Tibial artery (tissue), 4 donors: ENCODE results near the gene SPAG5.

Experiments used
- DNase-seq, 2 donors: peaks; one replicate each; pipeline ENCODE4 v3.0.0-alpha.2; 2019
- H3K27ac ChIP-seq, 2 donors: fragments of 200-600 bp; sonication (generic) in 1 of 2; 1 replicate in 1 of 2; 2 replicates in 1 of 2; pipeline ENCODE4 v1.5.1; 2018 to 2019; ENCODE audit warnings: mild to moderate bottlenecking in 1 of 2
- H3K27me3 ChIP-seq, 2 donors: fragments of 200-600 bp; sonication (generic) in 1 of 2; one replicate each; pipeline versions ENCODE4 v1.5.1 to v1.6.0; 2016 to 2019
- H3K36me3 ChIP-seq, 3 donors: fragments of 200-600 bp; sonication (generic) in 2 of 3; one replicate each; pipeline ENCODE4 v1.5.1; 2016 to 2019; ENCODE audit warnings: mild to moderate bottlenecking in 2 of 3
- H3K4me1 ChIP-seq, 4 donors: fragments of 200-600 bp; sonication (generic) in 2 of 4; 1 replicate in 3 of 4; 2 replicates in 1 of 4; pipeline ENCODE4 v1.5.1; 2016 to 2019
- H3K4me3 ChIP-seq, 2 donors: fragments of 200-600 bp; sonication (generic) in 1 of 2; 1 replicate in 1 of 2; 2 replicates in 1 of 2; pipeline ENCODE4 v1.5.1; 2018 to 2019; ENCODE audit warnings: mild to moderate bottlenecking in 2 of 2
- H3K9me3 ChIP-seq, 3 donors: fragments of 200-600 bp; sonication (generic) in 1 of 3; one replicate each; pipeline ENCODE4 v1.5.1; 2016 to 2019
- intact Hi-C: fragments of 100-400 bp; cut with DNase I; formaldehyde crosslinking; loops from one replicate; pipeline ENCODE4 v1.15.0; 2023; ENCODE audit warnings: low total_unique reads
- TF ChIP-seq, protein P1 (sequence below), 2 experiments: fragments of 200-600 bp in 1 of 2; fragments of 450-650 bp in 1 of 2; IDR thresholded peaks; one replicate each; pipeline ENCODE4 v1.5.1; 2017 to 2019; ENCODE audit warnings: antibody characterized with exemption in 2 of 2, mild to moderate bottlenecking in 1 of 2, moderate library complexity in 1 of 2

SPAG5 gene

GRCh38 chr17:28545787-28546415 lies 52.9 kb downstream of the SPAG5 start:
- DNase-seq: no peak
- TF ChIP-seq, protein P1, sequence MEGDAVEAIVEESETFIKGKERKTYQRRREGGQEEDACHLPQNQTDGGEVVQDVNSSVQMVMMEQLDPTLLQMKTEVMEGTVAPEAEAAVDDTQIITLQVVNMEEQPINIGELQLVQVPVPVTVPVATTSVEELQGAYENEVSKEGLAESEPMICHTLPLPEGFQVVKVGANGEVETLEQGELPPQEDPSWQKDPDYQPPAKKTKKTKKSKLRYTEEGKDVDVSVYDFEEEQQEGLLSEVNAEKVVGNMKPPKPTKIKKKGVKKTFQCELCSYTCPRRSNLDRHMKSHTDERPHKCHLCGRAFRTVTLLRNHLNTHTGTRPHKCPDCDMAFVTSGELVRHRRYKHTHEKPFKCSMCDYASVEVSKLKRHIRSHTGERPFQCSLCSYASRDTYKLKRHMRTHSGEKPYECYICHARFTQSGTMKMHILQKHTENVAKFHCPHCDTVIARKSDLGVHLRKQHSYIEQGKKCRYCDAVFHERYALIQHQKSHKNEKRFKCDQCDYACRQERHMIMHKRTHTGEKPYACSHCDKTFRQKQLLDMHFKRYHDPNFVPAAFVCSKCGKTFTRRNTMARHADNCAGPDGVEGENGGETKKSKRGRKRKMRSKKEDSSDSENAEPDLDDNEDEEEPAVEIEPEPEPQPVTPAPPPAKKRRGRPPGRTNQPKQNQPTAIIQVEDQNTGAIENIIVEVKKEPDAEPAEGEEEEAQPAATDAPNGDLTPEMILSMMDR (IDR thresholded peaks at IDR 0.05): no peak
- peaks cover 0 to 14% (median 3%) of the 10 kb centered on the region in 3 donors for H3K36me3 ChIP-seq
- no peak overlapping the region for H3K4me3 ChIP-seq
- H3K27me3 ChIP-seq: no peaks in the 10 kb centered on the region
- intact Hi-C loops: no loop called here
- H3K9me3 ChIP-seq: no peaks in the 10 kb centered on the region
- H3K27ac ChIP-seq: no peak overlapping the region
- H3K4me1 ChIP-seq: peaks cover 0 to 6% (median under 1%) of the 10 kb centered on the region in 4 donors

DNA sequence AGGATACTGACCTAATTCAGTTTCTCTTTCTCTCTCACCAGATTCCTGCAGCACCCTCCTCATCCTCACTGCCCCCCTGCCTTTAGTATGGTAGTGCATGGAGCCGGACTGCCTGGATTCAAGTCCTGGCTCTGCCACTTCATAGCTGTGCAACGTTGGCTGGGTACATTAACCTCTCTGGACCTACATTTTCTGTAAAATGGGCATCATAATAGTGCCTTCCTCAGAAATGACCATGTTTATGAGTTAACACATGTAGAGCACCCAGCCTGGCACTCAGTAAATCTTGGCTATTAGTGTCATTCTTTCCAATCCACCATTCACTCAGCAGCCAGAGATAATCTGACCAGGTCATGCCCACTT lies 53.7 kb downstream of the SPAG5 start:
- DNase-seq: no peak
- intact Hi-C loops: no loop called here
- peaks cover 0 to 14% (median 3%) of the 10 kb centered on the region in 3 donors for H3K36me3 ChIP-seq
- H3K9me3 ChIP-seq: no peaks in the 10 kb centered on the region
- no peak overlapping the region for H3K27ac ChIP-seq
- no peak overlapping the region for H3K4me3 ChIP-seq
- TF ChIP-seq, protein P1 (IDR thresholded peaks at IDR 0.05): no peak
- no peaks in the 10 kb centered on the region for H3K27me3 ChIP-seq
- peaks cover 0 to 5% (median 0%) of the 10 kb centered on the region in 4 donors for H3K4me1 ChIP-seq

DNA sequence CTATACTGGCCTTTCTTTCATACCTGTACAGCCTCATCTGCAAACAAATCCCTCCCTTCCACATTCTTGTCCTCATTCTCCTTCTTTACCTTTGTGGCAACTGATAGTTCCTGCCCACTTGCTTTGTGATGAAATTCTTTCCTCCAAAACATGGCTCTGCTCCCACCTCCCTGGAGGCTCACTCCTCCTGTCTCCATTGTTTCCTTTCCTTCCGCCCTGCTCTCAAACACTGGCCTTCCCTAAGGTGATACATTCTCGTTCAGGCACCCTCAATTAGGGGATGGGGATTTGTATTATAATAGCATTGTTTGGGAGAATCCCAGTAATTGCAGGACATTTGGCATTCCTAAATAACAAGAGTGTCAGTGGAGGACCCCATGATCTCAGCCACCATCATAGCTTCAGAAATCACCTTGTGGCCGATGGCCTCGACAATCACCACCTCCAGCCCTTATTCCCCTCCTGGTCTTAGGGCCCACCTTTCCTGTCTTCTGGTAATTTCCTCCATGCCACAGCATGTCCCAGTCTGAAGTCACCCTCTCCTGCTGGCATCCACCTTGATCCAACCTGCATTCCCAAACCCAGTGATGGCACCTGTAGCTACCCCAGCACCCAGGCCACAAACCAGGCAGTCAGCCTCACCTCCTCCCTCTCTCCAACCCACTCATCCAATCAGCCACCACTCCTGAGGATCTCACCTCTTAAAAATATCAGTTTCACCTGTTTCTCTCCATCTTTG lies 54.3 kb downstream of the SPAG5 start:
- TF ChIP-seq, protein P1 (IDR thresholded peaks at IDR 0.05): no peak
- no peaks in the 10 kb centered on the region for H3K9me3 ChIP-seq
- H3K27me3 ChIP-seq: peaks cover 0 to 3% of the 10 kb centered on the region in 2 donors
- no peak overlapping the region for H3K4me3 ChIP-seq
- intact Hi-C loops: no loop called here
- no peaks in the 10 kb centered on the region for H3K4me1 ChIP-seq
- peaks cover 0 to 14% (median 3%) of the 10 kb centered on the region in 3 donors for H3K36me3 ChIP-seq
- DNase-seq: no peak
- no peak overlapping the region for H3K27ac ChIP-seq

DNA sequence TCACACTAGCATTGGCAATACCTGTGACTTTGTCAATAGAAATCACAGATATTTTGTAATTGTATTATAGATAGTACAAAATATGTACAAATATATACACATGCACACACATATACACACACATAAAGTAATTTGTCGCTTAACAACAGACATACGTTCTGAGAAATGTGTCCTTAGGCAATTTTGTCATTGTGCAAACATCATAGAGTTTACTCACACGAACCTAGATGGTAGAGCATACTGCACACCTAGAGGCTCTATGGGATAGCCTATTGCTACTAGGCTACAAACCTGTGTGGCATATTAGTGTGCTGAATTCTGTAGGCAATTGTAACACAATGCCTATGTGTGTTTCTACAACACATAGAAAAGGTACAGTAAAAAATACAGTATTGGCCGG lies 57.4 kb downstream of the SPAG5 start:
- Histone ChIP-seq H3K27ac (no peak overlapping the region), H3K9me3 (no peaks in the 10 kb centered on the region), H3K36me3 (no peaks in the 10 kb centered on the region), H3K4me1 (no peaks in the 10 kb centered on the region), H3K4me3 (no peak overlapping the region), H3K27me3 (peaks cover 0 to 6% of the 10 kb centered on the region in 2 donors)
- DNase-seq: no peak
- TF ChIP-seq, protein P1 (IDR thresholded peaks at IDR 0.05): no peak
- intact Hi-C loops: no loop called here

GRCh38 chr17:28540231-28540630 lies 58.6 kb downstream of the SPAG5 start:
- intact Hi-C loops: no loop called here
- H3K27me3 ChIP-seq: peaks cover 0 to 6% of the 10 kb centered on the region in 2 donors
- TF ChIP-seq, protein P1 (IDR thresholded peaks at IDR 0.05): no peak
- no peak overlapping the region for H3K27ac ChIP-seq
- H3K4me1 ChIP-seq: no peaks in the 10 kb centered on the region
- no peak overlapping the region for H3K4me3 ChIP-seq
- no peak for DNase-seq
- H3K36me3 ChIP-seq: no peaks in the 10 kb centered on the region
- H3K9me3 ChIP-seq: no peaks in the 10 kb centered on the region
